Tibial nerve (tissue), 3 donors: ENCODE data around the gene RIPOR1.

Source experiments
- CTCF ChIP-seq, 5 experiments: fragments of 200-600 bp in 3 of 5; fragments of 450-650 bp in 2 of 5; sonication (generic) in 3 of 5; IDR thresholded peaks; one replicate each; pipeline ENCODE4 v1.5.1; 2016 to 2019; ENCODE audit warnings: antibody characterized with exemption in 5 of 5, mild to moderate bottlenecking in 3 of 5, moderate library complexity in 2 of 5
- POLR2A ChIP-seq, 2 donors: fragments of 450-650 bp; IDR thresholded peaks; one replicate each; pipeline ENCODE4 v1.6.1; 2017; ENCODE audit warnings: antibody characterized with exemption in 2 of 2, mild to moderate bottlenecking in 2 of 2, moderate library complexity in 2 of 2

- TF ChIP-seq CTCF (IDR thresholded peaks at IDR 0.05), result no peak
- TF ChIP-seq POLR2A (IDR thresholded peaks at IDR 0.05), result no peak
Measured at GRCh38 chr16:67539691-67540635, 11.3 kb downstream of the RIPOR1 start.
